ENCODE results near the gene FBXL5.

The FBXL5 gene

GRCh38 chr4:15655223-15656037 is at the start of gene FBXL5:
TSS of gene FBXL5 (minus strand) at chr4:15655357. CDS start at chr4:15655287, 70 bp downstream.
- DNase-seq (ENCODE audit: low read depth in 2 of 2), result peak; percentile 58 to 63

- DNase-seq (ENCODE audit: low read depth in 2 of 2), result no peak
These were observed 49.0 kb upstream of the FBXL5 start for GRCh38 chr4:15704129-15704528.

DNA sequence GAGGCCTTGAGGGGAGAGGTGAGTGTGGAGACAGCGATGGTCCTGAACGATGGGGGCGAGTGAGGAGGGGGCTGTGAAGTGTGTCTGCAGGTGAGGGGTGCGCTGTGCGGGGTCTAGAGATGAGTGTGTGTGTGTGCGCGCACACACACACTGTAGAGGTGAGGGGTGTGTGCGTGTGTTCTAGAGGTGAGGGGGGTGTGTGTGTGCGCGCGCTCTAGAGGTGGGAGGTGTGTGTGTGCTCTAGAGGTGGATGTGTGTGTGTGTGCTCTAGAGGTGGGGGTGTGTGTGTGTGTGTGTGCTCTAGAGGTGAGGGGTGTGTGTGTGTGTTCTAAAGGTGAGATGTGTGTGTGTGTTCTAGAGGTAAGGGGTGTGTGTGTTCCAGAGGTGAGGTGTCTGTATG is 48.3 kb upstream of the FBXL5 start:
- DNase-seq (ENCODE audit: low read depth in 2 of 2), result no peak

DNA sequence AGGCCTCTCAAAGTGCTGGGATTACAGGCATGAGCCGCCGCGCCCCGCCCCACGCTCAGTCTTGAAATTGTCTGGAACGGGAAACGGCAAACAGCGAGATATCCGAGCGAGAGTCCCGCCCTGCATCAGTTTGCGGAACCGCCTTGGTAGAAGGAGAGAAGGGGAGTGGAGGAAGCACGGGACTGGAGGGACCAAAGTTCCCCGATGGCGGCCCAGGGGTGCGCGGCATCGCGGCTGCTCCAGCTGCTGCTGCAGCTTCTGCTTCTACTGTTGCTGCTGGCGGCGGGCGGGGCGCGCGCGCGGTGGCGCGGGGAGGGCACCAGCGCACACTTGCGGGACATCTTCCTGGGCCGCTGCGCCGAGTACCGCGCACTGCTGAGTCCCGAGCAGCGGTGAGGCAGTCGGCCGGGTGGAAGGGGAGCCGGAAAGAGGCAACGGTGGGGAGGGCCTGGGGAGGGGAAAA is 47.8 kb upstream of the FBXL5 start, which contains the start of gene BST1:
TSS of gene BST1 (plus strand) at position 125 of the 463 bp plus-strand sequence. CDS start at position 205, 80 bp downstream.
- peak; percentile 10 to 15 for DNase-seq (ENCODE audit: low read depth in 2 of 2)

- no peak for DNase-seq (ENCODE audit: low read depth in 2 of 2)
These were observed 41.7 kb upstream of the FBXL5 start for GRCh38 chr4:15696866-15697265.

- DNase-seq (ENCODE audit: low read depth in 2 of 2), result no peak
These were observed 40.6 kb upstream of the FBXL5 start for GRCh38 chr4:15695729-15696128.

- no peak for DNase-seq (ENCODE audit: low read depth in 2 of 2)
These were observed 40.1 kb upstream of the FBXL5 start for GRCh38 chr4:15695240-15695699.

DNA sequence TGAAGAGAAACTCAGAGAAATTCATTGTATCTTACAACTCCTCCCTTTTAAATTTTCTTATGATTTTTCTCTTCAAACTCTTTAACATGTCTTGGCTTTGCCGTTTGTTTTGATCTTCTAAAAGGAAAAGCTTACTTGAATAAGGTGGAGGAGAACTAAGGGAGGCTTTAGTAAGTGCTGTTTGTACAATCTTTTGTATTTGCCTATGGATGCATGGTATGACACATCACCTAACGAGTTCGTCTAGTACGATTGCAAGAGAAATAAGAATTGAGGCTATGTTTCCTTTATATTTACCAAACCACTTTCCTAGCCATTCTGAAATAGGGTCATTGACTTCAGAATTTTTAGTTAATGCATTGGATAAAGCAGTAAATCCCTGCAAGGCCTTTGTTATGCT is 39.3 kb upstream of the FBXL5 start:
- no peak for DNase-seq (ENCODE audit: low read depth in 2 of 2)

GRCh38 chr4:15692602-15693001 is 37.4 kb upstream of the FBXL5 start:
- no peak for DNase-seq (ENCODE audit: low read depth in 2 of 2)

DNA sequence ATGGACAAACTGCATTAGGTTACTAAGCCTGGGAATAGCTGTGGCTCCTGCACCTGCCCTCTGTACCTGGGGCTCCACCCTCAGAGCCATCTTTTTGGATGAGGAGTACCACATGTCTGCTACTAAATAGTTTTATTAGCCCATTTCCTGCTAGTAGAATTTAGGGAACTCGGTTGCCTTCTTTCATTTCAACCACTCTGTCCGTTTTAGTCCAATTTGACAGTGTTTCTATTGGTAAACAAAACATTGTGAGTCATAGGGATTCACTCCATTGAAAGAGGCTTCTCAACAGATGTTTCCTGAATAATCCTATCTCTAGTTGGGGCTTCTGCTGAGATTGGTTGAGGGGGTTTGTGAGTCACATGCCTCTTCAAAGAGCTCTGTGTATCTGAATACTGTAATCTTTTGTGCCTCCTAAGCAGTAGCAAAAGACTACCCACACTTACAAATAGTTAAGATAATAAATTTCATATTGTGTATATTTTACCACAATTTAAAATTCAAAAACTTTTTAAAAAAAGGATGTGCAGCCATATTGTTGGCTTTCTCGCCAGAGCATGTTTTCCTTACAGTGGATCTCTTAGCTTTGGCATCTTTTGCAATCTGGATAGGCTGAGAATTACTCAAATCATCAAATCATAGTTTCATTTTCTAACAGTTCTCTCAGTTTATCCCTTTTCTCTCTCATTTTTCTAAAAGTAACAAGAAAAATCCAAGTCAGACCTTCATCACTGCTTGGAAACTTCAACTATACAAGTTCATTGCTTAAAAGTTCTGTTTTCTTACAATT is 36.4 kb upstream of the FBXL5 start:
- no peak for DNase-seq (ENCODE audit: low read depth in 2 of 2)

DNA sequence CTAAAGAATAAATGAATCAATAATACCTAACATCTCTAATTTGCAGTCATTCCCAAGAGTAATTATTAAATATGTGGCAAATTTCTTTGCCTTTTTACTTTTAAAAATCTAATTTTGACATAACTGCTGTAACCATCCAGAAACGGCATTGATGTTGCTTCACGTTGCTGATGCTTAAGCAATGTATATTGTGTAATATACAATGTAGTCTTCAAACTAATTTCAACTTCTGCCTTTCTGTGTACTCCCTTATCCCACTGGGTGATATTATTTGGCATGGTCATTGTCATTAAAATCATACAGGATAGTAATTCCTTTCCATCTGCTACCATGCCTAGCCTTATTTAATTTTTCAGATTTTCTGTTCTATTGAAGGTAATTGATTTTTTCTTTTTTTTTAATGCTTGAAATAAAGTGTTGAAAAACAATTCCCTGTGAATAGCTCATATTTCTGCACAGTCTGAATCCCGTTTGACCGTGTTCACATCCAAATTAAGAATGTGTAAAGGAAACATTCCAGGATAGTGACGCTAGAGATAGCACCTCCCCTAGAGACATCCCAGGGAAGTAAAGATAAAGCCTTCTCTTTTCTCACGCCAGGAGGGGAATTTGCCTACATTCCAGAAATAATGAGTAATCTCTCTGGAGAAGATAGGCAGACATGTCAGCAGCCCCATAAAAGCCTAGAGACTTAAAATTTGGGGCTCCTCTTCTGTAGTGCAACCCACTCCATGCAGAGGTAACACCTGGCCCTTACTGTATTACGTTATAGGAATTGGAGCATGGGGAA is 35.1 kb upstream of the FBXL5 start:
- DNase-seq (ENCODE audit: low read depth in 2 of 2), result no peak

DNA sequence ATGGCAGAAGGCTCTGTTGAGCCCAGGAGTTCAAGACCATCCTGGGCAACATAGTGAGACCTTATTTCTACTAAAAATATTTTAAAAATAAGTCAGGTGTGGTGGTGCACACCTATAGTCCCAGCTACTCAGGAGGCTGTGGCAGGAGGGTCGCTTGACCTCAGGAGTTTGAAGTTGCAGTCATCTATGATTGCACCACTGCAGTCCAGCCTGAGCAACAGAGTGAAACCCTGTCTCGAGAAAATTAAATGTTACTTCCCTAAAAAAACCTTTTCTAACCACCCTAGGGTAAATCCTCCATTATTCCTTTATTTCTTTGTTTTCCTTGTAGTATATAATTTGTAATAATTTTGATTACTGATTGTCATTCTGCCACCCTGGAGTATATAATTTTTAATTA is 34.4 kb upstream of the FBXL5 start:
- no peak for DNase-seq (ENCODE audit: low read depth in 2 of 2)

DNA sequence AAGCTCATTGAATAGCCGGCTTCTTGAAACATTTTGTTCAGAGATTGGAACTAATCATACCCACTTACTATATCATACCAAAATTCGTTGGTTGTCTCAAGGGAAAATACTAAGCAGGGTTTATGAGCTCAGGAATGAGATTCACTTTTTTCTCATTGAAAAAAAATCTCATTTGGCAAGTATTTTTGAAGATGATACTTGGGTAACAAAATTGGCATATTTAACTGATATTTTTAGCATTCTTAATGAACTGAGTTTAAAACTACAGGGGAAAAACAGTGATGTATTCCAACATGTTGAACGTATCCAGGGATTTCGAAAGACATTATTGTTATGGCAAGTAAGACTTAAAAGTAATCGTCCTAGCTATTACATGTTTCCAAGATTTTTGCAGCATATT is 32.9 kb upstream of the FBXL5 start:
- no peak for DNase-seq (ENCODE audit: low read depth in 2 of 2)

GRCh38 chr4:15684498-15684897 is 29.3 kb upstream of the FBXL5 start:
- no peak for DNase-seq (ENCODE audit: low read depth in 2 of 2)

- no peak for DNase-seq (ENCODE audit: low read depth in 2 of 2)
These were observed 28.0 kb upstream of the FBXL5 start for GRCh38 chr4:15683143-15683495.

DNA sequence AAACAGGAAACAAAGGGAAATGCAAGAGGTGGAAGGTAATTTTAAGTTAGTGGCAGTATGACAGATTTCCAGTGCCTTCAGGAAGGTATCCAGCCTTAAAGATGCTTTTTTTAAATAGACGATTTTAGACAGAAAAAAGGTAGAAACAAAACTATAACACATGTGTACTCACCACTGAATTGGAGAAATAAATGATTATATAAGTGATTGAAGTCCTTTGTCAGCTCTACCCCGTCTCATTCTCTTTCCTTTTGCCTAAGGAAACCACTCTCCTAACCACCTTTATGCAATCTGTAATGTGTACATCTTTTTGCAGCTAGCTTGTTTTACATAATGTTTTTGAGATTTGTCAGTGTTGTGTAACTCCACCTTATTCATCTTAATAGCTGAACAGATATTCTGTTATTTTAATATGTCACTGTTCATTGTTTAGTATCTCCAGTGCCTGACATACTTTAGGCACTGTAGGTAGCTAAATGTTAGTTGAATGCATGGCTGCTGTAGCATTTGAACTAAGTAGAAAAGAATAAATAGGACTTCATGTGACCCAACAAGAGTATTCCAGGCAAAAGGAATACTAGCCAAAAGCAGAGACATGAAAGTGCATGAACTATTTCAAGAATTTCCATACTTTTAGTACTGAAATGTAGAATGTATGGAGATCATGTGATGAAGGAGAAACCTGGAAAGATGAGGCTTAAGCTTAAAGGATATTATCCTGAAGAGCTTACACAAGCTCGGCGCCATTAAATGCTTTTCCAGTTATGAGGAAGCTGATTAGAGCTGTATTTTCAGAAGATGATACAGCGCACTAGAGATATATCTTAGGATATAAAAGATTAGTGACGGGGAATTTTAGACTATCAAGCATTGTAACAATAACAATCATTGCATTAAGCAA is 27.3 kb upstream of the FBXL5 start:
- no peak for DNase-seq (ENCODE audit: low read depth in 2 of 2)

DNA sequence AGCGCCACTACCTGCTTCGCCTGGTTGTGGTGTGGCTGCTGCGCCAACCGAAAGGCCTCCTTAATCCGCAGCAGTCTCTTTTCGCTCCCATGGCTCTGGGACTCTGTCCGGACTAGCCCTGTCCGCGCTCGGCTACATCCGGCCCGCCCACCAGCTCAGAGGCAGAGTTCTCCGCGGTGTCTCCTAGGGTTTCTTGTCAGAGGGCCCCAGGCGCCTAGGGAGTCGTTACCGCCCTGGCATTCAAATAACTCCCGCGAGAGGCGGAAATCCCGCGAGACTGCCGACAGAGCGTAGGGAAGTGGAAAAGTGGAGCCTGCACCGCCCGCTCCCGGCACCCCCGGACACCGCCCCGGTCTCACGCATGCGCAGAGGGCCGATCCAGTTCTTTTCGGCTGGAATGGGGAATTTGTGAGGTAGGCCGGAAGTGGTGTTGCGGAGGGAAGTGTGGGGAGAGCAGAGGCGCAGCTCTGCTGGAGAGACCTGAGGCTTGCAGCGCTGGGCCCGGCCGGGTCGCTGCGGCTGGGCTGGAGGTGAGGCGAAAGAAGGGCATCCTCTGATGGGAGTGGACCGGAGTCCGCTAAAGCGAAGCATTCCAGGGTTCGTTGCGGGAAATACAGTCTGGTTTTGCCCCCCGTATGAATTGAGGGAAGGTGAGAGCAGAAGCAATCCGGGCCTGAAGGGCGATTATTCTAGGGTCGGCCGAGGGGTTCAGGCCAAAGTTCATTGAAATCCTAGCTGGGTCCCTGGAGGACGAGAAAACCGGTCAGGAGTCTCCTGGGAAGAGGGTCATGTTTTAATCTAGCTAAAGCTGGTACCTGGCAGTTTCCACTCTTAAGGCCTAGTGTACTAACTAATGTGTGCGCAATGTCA is 26.4 kb upstream of the FBXL5 start, which contains the start of gene FAM200B:
TSS of gene FAM200B (plus strand) at position 456 of the 870 bp plus-strand sequence. CDS start 5,151 bp downstream, outside the sequence.
- DNase-seq (ENCODE audit: low read depth in 2 of 2), result peak; percentile 92 to 98

- DNase-seq (ENCODE audit: low read depth in 2 of 2), result no peak
These were observed 25.9 kb upstream of the FBXL5 start for GRCh38 chr4:15681067-15681371.

GRCh38 chr4:15677507-15677988 is 22.4 kb upstream of the FBXL5 start:
- no peak for DNase-seq (ENCODE audit: low read depth in 2 of 2)

- DNase-seq (ENCODE audit: low read depth in 2 of 2), result no peak
These were observed 21.7 kb upstream of the FBXL5 start for GRCh38 chr4:15676899-15677298.

All from stimulated activated CD8-positive, alpha-beta memory T cell treated with anti-CD3 and anti-CD28 coated beads, Interleukin-7, amount 100 ng/mL, for 1 hour (primary cell).